HFFc6 (cell line): Measurements from ENCODE around the gene CDH23. TPM values are rescaled to one million over a fixed set of nuclear protein-coding genes. Genes with fewer than 3 reads are reported as not detected.

Source experiments
- DNase-seq: peaks from one replicate; pipeline ENCODE4 v3.0.0-alpha.2; 2018
- H3K27ac Mint-ChIP-seq: 2 replicates; pipeline ENCODE4 v1.8.0; 2020; ENCODE audit warnings: mild to moderate bottlenecking, mixed read lengths
- H3K27me3 Mint-ChIP-seq: 2 replicates; pipeline ENCODE4 v1.8.0; 2021; ENCODE audit warnings: mild to moderate bottlenecking, moderate library complexity, mixed read lengths; ENCODE audit not compliant: insufficient read depth
- H3K36me3 Mint-ChIP-seq: 2 replicates; pipeline ENCODE4 v1.8.0; 2021; ENCODE audit warnings: low read depth, mixed read lengths
- H3K4me1 Mint-ChIP-seq: 2 replicates; pipeline ENCODE4 v1.8.0; 2020; ENCODE audit warnings: low read depth, mixed read lengths
- H3K4me3 Mint-ChIP-seq: 2 replicates; pipeline ENCODE4 v1.8.0; 2020; ENCODE audit warnings: mild to moderate bottlenecking, moderate library complexity, mixed read lengths
- H3K9me3 Mint-ChIP-seq: 2 replicates; pipeline ENCODE4 v1.8.0; 2020; ENCODE audit warnings: mild to moderate bottlenecking, mixed read lengths
- total RNA-seq, 6 experiments: library from RNA; stranded (reverse); fragmentation: NEBNext Ultra II Directional; extraction: Animal tissue kit (Norgen Biotek cat#: 25700); gene quantifications; 2 replicates in 1 of 6; 3 replicates in 5 of 6; pipeline ENCODE4 v1.2.3, GENCODE V29; 2021
- TF ChIP-seq, protein P1 (sequence below): fragments of 200-600 bp; sonication (generic); IDR thresholded peaks from 2 replicates; pipeline ENCODE4 v1.5.0; 2021; ENCODE audit warnings: antibody characterized with exemption, mild to moderate bottlenecking

CDH23 gene
- total RNA-seq, 6 experiments from 2014 or later, result 0.02 to 0.11 (median 0.04) TPM; not detected in 2

DNA sequence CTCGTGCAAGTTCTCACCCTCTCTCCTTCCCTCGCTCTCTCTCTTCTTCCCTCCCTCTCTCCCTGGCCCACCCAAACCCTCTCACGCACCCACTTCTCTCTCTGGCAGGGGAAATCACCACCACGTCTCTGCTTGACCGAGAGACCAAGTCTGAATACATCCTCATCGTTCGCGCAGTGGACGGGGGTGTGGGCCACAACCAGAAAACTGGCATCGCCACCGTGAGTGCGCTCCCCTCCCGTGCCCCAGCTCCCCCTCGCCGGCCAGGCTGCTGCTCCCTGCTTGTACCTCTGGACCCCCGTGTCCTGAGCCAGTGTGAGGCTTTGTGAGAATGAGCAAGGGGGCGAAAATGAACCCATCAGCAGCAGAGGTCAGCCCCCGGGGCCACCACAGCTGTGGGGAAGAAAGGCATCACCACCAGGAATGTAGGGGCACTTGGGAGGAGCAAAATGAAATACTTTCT lies 297.4 kb downstream of the CDH23 start:
- DNase-seq, result no peak
- no peaks in the 10 kb centered on the region; the same call in 1 of the 2 replicates for H3K4me1 Mint-ChIP-seq
- TF ChIP-seq, protein P1, sequence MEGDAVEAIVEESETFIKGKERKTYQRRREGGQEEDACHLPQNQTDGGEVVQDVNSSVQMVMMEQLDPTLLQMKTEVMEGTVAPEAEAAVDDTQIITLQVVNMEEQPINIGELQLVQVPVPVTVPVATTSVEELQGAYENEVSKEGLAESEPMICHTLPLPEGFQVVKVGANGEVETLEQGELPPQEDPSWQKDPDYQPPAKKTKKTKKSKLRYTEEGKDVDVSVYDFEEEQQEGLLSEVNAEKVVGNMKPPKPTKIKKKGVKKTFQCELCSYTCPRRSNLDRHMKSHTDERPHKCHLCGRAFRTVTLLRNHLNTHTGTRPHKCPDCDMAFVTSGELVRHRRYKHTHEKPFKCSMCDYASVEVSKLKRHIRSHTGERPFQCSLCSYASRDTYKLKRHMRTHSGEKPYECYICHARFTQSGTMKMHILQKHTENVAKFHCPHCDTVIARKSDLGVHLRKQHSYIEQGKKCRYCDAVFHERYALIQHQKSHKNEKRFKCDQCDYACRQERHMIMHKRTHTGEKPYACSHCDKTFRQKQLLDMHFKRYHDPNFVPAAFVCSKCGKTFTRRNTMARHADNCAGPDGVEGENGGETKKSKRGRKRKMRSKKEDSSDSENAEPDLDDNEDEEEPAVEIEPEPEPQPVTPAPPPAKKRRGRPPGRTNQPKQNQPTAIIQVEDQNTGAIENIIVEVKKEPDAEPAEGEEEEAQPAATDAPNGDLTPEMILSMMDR, result no peak
- H3K27ac Mint-ChIP-seq, result no peak overlapping the region
- H3K27me3 Mint-ChIP-seq, result peaks cover 17% of the 10 kb centered on the region
- H3K9me3 Mint-ChIP-seq, result 0 out of 2 replicates have a peak, but pooled peaks cover 3% of the 10 kb centered on the region
- H3K36me3 Mint-ChIP-seq, result no peaks in the 10 kb centered on the region
- no peak overlapping the region for H3K4me3 Mint-ChIP-seq

DNA sequence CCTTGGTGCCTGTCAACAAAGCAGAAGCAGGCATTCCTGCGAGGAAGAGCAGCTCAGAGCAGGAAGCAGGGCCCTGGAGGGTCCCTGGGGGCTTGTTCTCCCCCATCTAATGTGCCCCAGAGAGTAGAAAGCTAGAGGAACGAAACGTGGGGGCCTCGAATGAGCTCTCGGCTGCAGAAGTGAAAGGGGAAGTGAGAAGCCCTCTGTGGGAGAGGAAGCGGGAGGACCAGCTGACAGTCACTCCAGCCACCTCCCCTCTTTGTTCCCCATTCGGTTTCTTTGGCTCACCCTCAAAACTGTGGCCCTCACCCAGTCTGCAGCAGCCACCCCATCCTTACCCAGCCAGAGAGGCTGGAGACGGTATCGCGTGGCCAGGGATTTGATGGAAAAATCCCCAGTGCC lies 297.8 kb downstream of the CDH23 start:
- H3K4me3 Mint-ChIP-seq, result no peak overlapping the region
- TF ChIP-seq, protein P1, result no peak
- H3K4me1 Mint-ChIP-seq, result no peaks in the 10 kb centered on the region; the same call in 1 of the 2 replicates
- no peak overlapping the region for H3K27ac Mint-ChIP-seq
- H3K9me3 Mint-ChIP-seq, result no peaks in the 10 kb centered on the region
- DNase-seq, result no peak
- H3K36me3 Mint-ChIP-seq, result no peaks in the 10 kb centered on the region
- peaks cover 20% of the 10 kb centered on the region for H3K27me3 Mint-ChIP-seq

- H3K9me3 Mint-ChIP-seq, result no peaks in the 10 kb centered on the region
- H3K27ac Mint-ChIP-seq, result no peak overlapping the region
- TF ChIP-seq, protein P1, result no peak
- peaks cover 22% of the 10 kb centered on the region for H3K27me3 Mint-ChIP-seq
- no peak overlapping the region for H3K4me3 Mint-ChIP-seq
- H3K36me3 Mint-ChIP-seq, result no peaks in the 10 kb centered on the region
- DNase-seq, result no peak
- H3K4me1 Mint-ChIP-seq, result no peaks in the 10 kb centered on the region; the same call in 1 of the 2 replicates
Measured at GRCh38 chr10:71695502-71696476, 299.1 kb downstream of the CDH23 start.

DNA sequence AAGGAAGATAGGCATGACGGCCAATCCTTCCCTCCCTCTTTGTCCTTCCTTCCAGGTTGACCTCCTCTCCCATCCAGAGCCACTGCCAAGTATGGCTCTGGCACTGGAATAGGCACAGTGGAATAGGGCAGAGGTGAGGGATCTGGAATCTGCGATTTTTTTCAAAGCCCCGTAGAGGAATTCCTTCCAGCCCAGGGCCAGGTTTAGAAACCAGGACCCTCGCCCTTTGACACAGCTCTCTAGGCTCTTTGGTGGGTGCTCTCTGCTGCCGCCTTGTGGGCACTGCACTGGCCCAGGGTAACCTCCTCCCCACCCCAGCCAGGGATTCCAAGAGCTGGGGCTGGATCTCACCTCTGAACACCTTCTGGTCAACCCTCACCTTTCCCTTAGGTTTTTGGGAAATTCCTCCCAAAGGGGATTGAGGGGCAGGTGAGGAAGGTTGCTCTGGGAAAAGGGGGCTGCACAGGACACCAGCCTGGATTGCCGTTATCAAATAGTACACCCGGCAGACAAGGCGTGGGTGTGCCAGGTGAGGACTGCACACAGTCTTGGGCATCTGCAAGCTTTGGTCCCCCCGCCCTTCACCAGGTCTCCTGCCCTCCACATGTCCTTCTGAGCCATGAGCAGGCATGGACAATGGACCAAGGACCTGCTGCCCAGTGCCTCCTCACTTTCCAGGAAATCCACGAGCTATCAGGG lies 300.1 kb downstream of the CDH23 start:
- no peaks in the 10 kb centered on the region for H3K9me3 Mint-ChIP-seq
- DNase-seq, result no peak
- H3K27ac Mint-ChIP-seq, result no peak overlapping the region
- H3K36me3 Mint-ChIP-seq, result no peaks in the 10 kb centered on the region
- peaks cover 27% of the 10 kb centered on the region for H3K27me3 Mint-ChIP-seq
- TF ChIP-seq, protein P1, result peak; percentile 93
- no peaks in the 10 kb centered on the region; the same call in 1 of the 2 replicates for H3K4me1 Mint-ChIP-seq
- H3K4me3 Mint-ChIP-seq, result no peak overlapping the region

GRCh38 chr10:71697938-71698709 lies 301.4 kb downstream of the CDH23 start:
- DNase-seq, result no peak
- Mint-ChIP-seq H3K4me1 (no peaks in the 10 kb centered on the region; the same call in 1 of the 2 replicates), H3K4me3 (no peak overlapping the region), H3K36me3 (no peaks in the 10 kb centered on the region), H3K9me3 (no peaks in the 10 kb centered on the region), H3K27ac (no peak overlapping the region), H3K27me3 (peaks cover 40% of the 10 kb centered on the region)
- TF ChIP-seq, protein P1, result no peak
